Measurements from ENCODE around the gene PCNA.

PCNA gene

GRCh38 chr20:5067877-5068645 is 51.7 kb downstream of the PCNA start:
- DNase-seq (ENCODE audit: low spot score) = no peak
- no peak for FAIRE-seq

GRCh38 chr20:5065879-5066383 is 53.8 kb downstream of the PCNA start:
- DNase-seq (ENCODE audit: low spot score) (peak; percentile 94), FAIRE-seq (peak; percentile 98)

GRCh38 chr20:5065166-5065878 is 54.4 kb downstream of the PCNA start:
- DNase-seq (ENCODE audit: low spot score) = no peak
- FAIRE-seq = peak; percentile 58

All from urothelium cell line (cell line).